Neural progenitor cell (in vitro differentiated cells): ENCODE data around the gene WFDC11. TPM values are rescaled to one million over a fixed set of nuclear protein-coding genes. Genes with fewer than 3 reads are reported as not detected.
"Not testable (repeated sequence)": the region's sequence is repeated elsewhere in the genome, so short reads cannot be mapped to it uniquely, and the experiment has no call there.

ENCODE experiments used
- DNase-seq: peaks from one replicate; pipeline ENCODE4 v3.0.0-alpha.2; 2016; ENCODE audit warnings: low spot score
- H2AFZ ChIP-seq: fragments of 200-600 bp; sonication (generic); replicated peaks from 2 replicates; pipeline ENCODE4 v1.6.1; 2016; ENCODE audit warnings: antibody characterized with exemption
- H3F3A ChIP-seq: fragments of 200-600 bp; sonication (generic); 2 replicates; pipeline ENCODE4 v1.6.1; 2016; ENCODE audit warnings: antibody characterized with exemption, low read depth
- H3K27ac ChIP-seq: fragments of 200-600 bp; sonication (generic); 2 replicates; pipeline ENCODE4 v1.5.1; 2016; ENCODE audit warnings: mild to moderate bottlenecking
- H3K27me3 ChIP-seq: fragments of 200-600 bp; sonication (generic); 2 replicates; pipeline ENCODE4 v1.6.1; 2016; ENCODE audit warnings: mild to moderate bottlenecking, moderate library complexity
- H3K36me3 ChIP-seq: fragments of 200-600 bp; sonication (generic); 2 replicates; pipeline ENCODE4 v1.5.1; 2016
- H3K4me1 ChIP-seq: fragments of 200-600 bp; sonication (generic); 2 replicates; pipeline ENCODE4 v1.6.1; 2016; ENCODE audit warnings: mixed run types
- H3K4me2 ChIP-seq: fragments of 200-600 bp; sonication (generic); 2 replicates; pipeline ENCODE4 v1.6.1; 2016
- H3K4me3 ChIP-seq: fragments of 200-600 bp; sonication (generic); 2 replicates; pipeline ENCODE4 v1.5.1; 2016
- H3K79me2 ChIP-seq: fragments of 200-600 bp; sonication (generic); 2 replicates; pipeline ENCODE4 v1.6.1; 2016; ENCODE audit warnings: low read depth
- H3K9ac ChIP-seq: fragments of 200-600 bp; sonication (generic); 2 replicates; pipeline ENCODE4 v1.6.1; 2016
- H3K9me3 ChIP-seq: fragments of 200-600 bp; sonication (generic); 2 replicates; pipeline ENCODE4 v1.5.1; 2016; ENCODE audit warnings: low read depth
- H4K20me1 ChIP-seq: fragments of 200-600 bp; sonication (generic); 2 replicates; pipeline ENCODE4 v1.6.1; 2016; ENCODE audit warnings: low read depth
- H3K27ac Mint-ChIP-seq: 3 replicates; pipeline ENCODE4 v1.8.0; 2021; ENCODE audit warnings: mixed read lengths
- H3K27me3 Mint-ChIP-seq: 2 replicates; pipeline ENCODE4 v1.8.0; 2022; ENCODE audit warnings: low read depth, mild to moderate bottlenecking, inconsistent platforms, moderate library complexity, mixed read lengths; ENCODE audit not compliant: insufficient read depth
- H3K36me3 Mint-ChIP-seq: 3 replicates; pipeline ENCODE4 v1.8.0; 2021; ENCODE audit warnings: mixed read lengths
- H3K4me1 Mint-ChIP-seq: 3 replicates; pipeline ENCODE4 v1.8.0; 2021; ENCODE audit warnings: mixed read lengths
- H3K4me3 Mint-ChIP-seq: 3 replicates; pipeline ENCODE4 v1.8.0; 2021; ENCODE audit warnings: mild to moderate bottlenecking, moderate library complexity, mixed read lengths
- H3K9me3 Mint-ChIP-seq: 3 replicates; pipeline ENCODE4 v1.8.0; 2020; ENCODE audit warnings: mixed read lengths
- CTCF ChIP-seq: fragments of 200-600 bp; sonication (generic); IDR thresholded peaks from 2 replicates; pipeline ENCODE4 v1.5.1; 2017; ENCODE audit warnings: antibody characterized with exemption, mild to moderate bottlenecking
- EZH2 ChIP-seq: fragments of 200-600 bp; sonication (generic); IDR thresholded peaks from 2 replicates; pipeline ENCODE4 v1.6.1; 2017; ENCODE audit warnings: antibody characterized with exemption, mild to moderate bottlenecking, moderate library complexity
- EZH2phosphoT487 ChIP-seq: fragments of 200-600 bp; sonication (generic); IDR thresholded peaks from 2 replicates; pipeline ENCODE4 v1.6.1; 2017; ENCODE audit warnings: antibody characterized with exemption
- total RNA-seq: library from RNA; depleted of rRNA; stranded (reverse); fragments of >200 nt; gene quantifications from 2 replicates; pipeline ENCODE4 v1.2.3, GENCODE V29; 2015; ENCODE audit warnings: low replicate concordance

Gene WFDC11
- total RNA-seq, 1 donor from 2014 or later = not detected

- Mint-ChIP-seq H3K4me1 (no peaks in the 10 kb centered on the region), H3K36me3 (no peaks in the 10 kb centered on the region), H3K27me3 (peaks cover 7% of the 10 kb centered on the region), H3K9me3 (peaks cover 20% of the 10 kb centered on the region), H3K4me3 (no peak overlapping the region), H3K27ac (no peak overlapping the region)
- Histone ChIP-seq H3K4me3 (no peak overlapping the region), H3K36me3 (no peaks in the 10 kb centered on the region), H3F3A (no peaks in the 10 kb centered on the region), H3K9ac (no peak overlapping the region), H3K27ac (no peak overlapping the region), H3K27me3 (no peaks in the 10 kb centered on the region), H3K79me2 (no peaks in the 10 kb centered on the region), H4K20me1 (no peaks in the 10 kb centered on the region), H2AFZ (no peak overlapping the region), H3K9me3 (no peaks in the 10 kb centered on the region), H3K4me1 (no peaks in the 10 kb centered on the region), H3K4me2 (no peak overlapping the region)
- no peak for TF ChIP-seq CTCF
- TF ChIP-seq EZH2 = no peak
- TF ChIP-seq EZH2phosphoT487 = no peak
- DNase-seq = no peak
These were observed 20.7 kb downstream of the WFDC11 start for GRCh38 chr20:45649312-45649863.

- no peaks in the 10 kb centered on the region for H3F3A ChIP-seq
- no peak overlapping the region for H3K27ac Mint-ChIP-seq
These were observed 22.5 kb downstream of the WFDC11 start for GRCh38 chr20:45647441-45648050.

GRCh38 chr20:45646875-45647274 lies 23.2 kb downstream of the WFDC11 start:
- TF ChIP-seq EZH2 (no peak), CTCF (no peak), EZH2phosphoT487 (no peak)

More at GRCh38 chr20:45647441-45648050, 22.5 kb downstream of the WFDC11 start:
- Histone ChIP-seq H3K27ac (no peak overlapping the region), H3K4me1 (no peaks in the 10 kb centered on the region), H3K9ac (no peak overlapping the region), H3K9me3 (no peaks in the 10 kb centered on the region), H3K79me2 (no peaks in the 10 kb centered on the region), H3K36me3 (no peaks in the 10 kb centered on the region), H3K4me2 (no peak overlapping the region), H2AFZ (no peak overlapping the region), H3K4me3 (no peak overlapping the region), H3K27me3 (no peaks in the 10 kb centered on the region), H4K20me1 (no peaks in the 10 kb centered on the region)
- TF ChIP-seq CTCF = no peak
- TF ChIP-seq EZH2 = no peak
- no peak for TF ChIP-seq EZH2phosphoT487
- Mint-ChIP-seq H3K4me1 (no peaks in the 10 kb centered on the region), H3K9me3 (peaks cover 20% of the 10 kb centered on the region), H3K4me3 (no peak overlapping the region), H3K36me3 (no peaks in the 10 kb centered on the region), H3K27me3 (peaks cover 7% of the 10 kb centered on the region)
- DNase-seq = no peak

GRCh38 chr20:45645869-45646268 lies 24.2 kb downstream of the WFDC11 start:
- H2AFZ ChIP-seq, H3K4me1 ChIP-seq, H3K79me2 ChIP-seq, H3K4me1 Mint-ChIP-seq, H3K36me3 Mint-ChIP-seq, H3K9me3 ChIP-seq, H3K27ac ChIP-seq, H3K36me3 ChIP-seq, DNase-seq, H3K4me2 ChIP-seq, H3K27ac Mint-ChIP-seq, H3F3A ChIP-seq, H4K20me1 ChIP-seq, H3K4me3 Mint-ChIP-seq, H3K4me3 ChIP-seq, H3K27me3 Mint-ChIP-seq, H3K9ac ChIP-seq, H3K27me3 ChIP-seq: not testable (repeated sequence)
- H3K9me3 Mint-ChIP-seq = peaks cover 18% of the 10 kb centered on the region

More at GRCh38 chr20:45646875-45647274, 23.2 kb downstream of the WFDC11 start:
- H3K4me1 ChIP-seq = no peaks in the 10 kb centered on the region
- H3K36me3 ChIP-seq = no peaks in the 10 kb centered on the region
- no peak for DNase-seq
- no peaks in the 10 kb centered on the region for H3F3A ChIP-seq
- H3K4me3 ChIP-seq = no peak overlapping the region
- Mint-ChIP-seq H3K4me3 (no peak overlapping the region), H3K27ac (no peak overlapping the region), H3K9me3 (peaks cover 20% of the 10 kb centered on the region), H3K4me1 (no peaks in the 10 kb centered on the region), H3K27me3 (peaks cover 7% of the 10 kb centered on the region), H3K36me3 (no peaks in the 10 kb centered on the region)
- no peaks in the 10 kb centered on the region for H3K79me2 ChIP-seq
- H3K9me3 ChIP-seq = no peaks in the 10 kb centered on the region
- H3K9ac ChIP-seq = no peak overlapping the region
- no peaks in the 10 kb centered on the region for H3K27me3 ChIP-seq
- H3K4me2 ChIP-seq = no peak overlapping the region
- no peaks in the 10 kb centered on the region for H4K20me1 ChIP-seq
- H3K27ac ChIP-seq = no peak overlapping the region
- no peak overlapping the region for H2AFZ ChIP-seq

- not testable (repeated sequence) for H3K36me3 ChIP-seq, DNase-seq, H3K27ac ChIP-seq, H3K4me2 ChIP-seq, H3K27me3 ChIP-seq, H3K4me1 Mint-ChIP-seq, H3K27me3 Mint-ChIP-seq, H4K20me1 ChIP-seq, H3K4me3 ChIP-seq, H3K4me3 Mint-ChIP-seq, H3K9me3 ChIP-seq, H3K4me1 ChIP-seq, H3K9ac ChIP-seq, H3K79me2 ChIP-seq, H3K27ac Mint-ChIP-seq, H3F3A ChIP-seq, H2AFZ ChIP-seq, H3K9me3 Mint-ChIP-seq, H3K36me3 Mint-ChIP-seq
These were observed 29.0 kb downstream of the WFDC11 start for GRCh38 chr20:45641076-45641475.
